ENCODE data around the gene GGPS1.
"Not testable (repeated sequence)": the region's sequence is repeated elsewhere in the genome, so short reads cannot be mapped to it uniquely, and the experiment has no call there.

GGPS1 gene

GRCh38 chr1:235342471-235342870 is 14.1 kb downstream of the GGPS1 start:
- no peak for DNase-seq

- DNase-seq, result no peak
These were observed 15.4 kb downstream of the GGPS1 start for GRCh38 chr1:235343726-235344125.

- no peak for DNase-seq
These were observed 23.1 kb downstream of the GGPS1 start for GRCh38 chr1:235351441-235351840.

- no peak for DNase-seq
These were observed 23.5 kb downstream of the GGPS1 start for GRCh38 chr1:235351898-235352297.

- DNase-seq, result no peak
These were observed 29.4 kb downstream of the GGPS1 start for GRCh38 chr1:235357485-235358373.

- DNase-seq, result no peak
These were observed 30.5 kb downstream of the GGPS1 start for GRCh38 chr1:235358899-235359298.

- not testable (repeated sequence) for DNase-seq
These were observed 35.8 kb downstream of the GGPS1 start for GRCh38 chr1:235364189-235364588.

GRCh38 chr1:235366286-235366685 is 37.9 kb downstream of the GGPS1 start:
- no peak for DNase-seq

- DNase-seq, result peak; percentile 99
These were observed 38.9 kb downstream of the GGPS1 start, which contains the start of gene TBCE for GRCh38 chr1:235367000-235367908. Gene TBCE (plus strand): TSS chr1:235367427. CDS start chr1:235380050, 12,623 bp downstream.

GRCh38 chr1:235368428-235368827 is 40.1 kb downstream of the GGPS1 start:
- no peak for DNase-seq

- DNase-seq, result no peak
These were observed 41.4 kb downstream of the GGPS1 start for GRCh38 chr1:235369802-235370201.

- DNase-seq, result no peak
These were observed 47.7 kb downstream of the GGPS1 start for GRCh38 chr1:235375919-235376605.

- not testable (repeated sequence) for DNase-seq
These were observed 49.9 kb downstream of the GGPS1 start for GRCh38 chr1:235378134-235378735.

GRCh38 chr1:235381955-235382739 is 53.8 kb downstream of the GGPS1 start:
- not testable (repeated sequence) for DNase-seq

GRCh38 chr1:235385633-235386032 is 57.3 kb downstream of the GGPS1 start:
- not testable (repeated sequence) for DNase-seq

- no peak for DNase-seq
These were observed 63.5 kb downstream of the GGPS1 start for GRCh38 chr1:235391874-235392273.

Measured in NCI-H1048 (cell line).